GM10266 (cell line): ENCODE measurements around the gene PPP2R3C.

ENCODE experiments used
- DNase-seq: peaks from one replicate; pipeline ENCODE4 v3.0.0; 2012; ENCODE audit errors: extremely low spot score
- TF ChIP-seq, protein P1 (sequence below): IDR thresholded peaks from 2 replicates; pipeline ENCODE4 v1.5.1; 2012; ENCODE audit warnings: mild to moderate bottlenecking, low read depth; ENCODE audit not compliant: control insufficient read depth, insufficient read depth; ENCODE audit errors: missing control alignments

The PPP2R3C gene

DNA sequence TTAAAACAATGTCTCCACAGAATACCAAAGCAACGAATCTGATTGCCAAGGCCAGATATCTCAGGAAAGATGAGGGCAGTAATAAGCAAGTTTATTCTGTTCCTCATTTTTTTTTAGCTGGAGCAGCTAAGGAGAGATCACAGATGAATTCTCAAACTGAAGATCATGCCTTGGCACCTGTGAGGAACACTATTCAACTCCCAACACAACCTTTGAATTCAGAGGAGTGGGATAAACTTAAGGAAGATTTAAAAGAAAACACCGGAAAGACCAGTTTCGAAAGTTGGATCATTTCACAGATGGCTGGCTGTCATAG, 1.6 kb upstream of the PPP2R3C start:
- TF ChIP-seq, protein P1, sequence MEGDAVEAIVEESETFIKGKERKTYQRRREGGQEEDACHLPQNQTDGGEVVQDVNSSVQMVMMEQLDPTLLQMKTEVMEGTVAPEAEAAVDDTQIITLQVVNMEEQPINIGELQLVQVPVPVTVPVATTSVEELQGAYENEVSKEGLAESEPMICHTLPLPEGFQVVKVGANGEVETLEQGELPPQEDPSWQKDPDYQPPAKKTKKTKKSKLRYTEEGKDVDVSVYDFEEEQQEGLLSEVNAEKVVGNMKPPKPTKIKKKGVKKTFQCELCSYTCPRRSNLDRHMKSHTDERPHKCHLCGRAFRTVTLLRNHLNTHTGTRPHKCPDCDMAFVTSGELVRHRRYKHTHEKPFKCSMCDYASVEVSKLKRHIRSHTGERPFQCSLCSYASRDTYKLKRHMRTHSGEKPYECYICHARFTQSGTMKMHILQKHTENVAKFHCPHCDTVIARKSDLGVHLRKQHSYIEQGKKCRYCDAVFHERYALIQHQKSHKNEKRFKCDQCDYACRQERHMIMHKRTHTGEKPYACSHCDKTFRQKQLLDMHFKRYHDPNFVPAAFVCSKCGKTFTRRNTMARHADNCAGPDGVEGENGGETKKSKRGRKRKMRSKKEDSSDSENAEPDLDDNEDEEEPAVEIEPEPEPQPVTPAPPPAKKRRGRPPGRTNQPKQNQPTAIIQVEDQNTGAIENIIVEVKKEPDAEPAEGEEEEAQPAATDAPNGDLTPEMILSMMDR = no peak

DNA sequence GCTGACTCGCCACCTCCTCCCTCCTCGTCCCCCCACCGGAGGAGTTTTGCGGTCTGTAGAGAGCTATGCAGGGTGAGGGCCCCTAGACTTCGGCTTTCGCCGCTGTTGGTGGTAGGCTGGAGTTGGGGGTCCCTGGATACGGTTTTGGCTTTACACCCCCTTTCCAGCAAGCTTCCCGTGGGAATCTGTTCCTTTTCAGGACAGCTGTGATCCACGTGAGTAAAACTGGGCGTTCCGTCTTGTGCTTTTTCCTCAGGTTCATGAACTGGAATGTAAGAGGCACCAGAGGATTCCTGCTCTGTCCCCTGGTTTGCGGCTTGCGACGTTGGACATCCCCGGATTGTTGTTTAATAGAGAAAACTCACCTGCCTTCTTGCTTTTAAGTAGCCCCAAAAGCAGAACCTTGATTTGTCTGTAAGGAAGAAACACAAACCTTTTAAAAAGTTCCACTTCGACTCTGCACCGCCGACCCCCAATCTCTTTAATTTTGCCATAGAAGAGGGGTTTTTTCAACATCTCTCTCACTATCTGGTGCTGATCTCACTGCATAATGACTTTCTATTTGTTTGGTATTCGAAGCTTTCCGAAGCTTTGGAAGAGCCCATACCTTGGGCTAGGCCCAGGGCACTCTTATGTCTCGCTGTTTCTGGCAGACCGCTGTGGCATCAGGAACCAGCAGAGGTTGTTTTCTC, 1.1 kb upstream of the PPP2R3C start:
- TF ChIP-seq, protein P1 = no peak
- DNase-seq = no peak

More for the DNA sequence above, 1.6 kb upstream of the PPP2R3C start:
- no peak for DNase-seq

DNA sequence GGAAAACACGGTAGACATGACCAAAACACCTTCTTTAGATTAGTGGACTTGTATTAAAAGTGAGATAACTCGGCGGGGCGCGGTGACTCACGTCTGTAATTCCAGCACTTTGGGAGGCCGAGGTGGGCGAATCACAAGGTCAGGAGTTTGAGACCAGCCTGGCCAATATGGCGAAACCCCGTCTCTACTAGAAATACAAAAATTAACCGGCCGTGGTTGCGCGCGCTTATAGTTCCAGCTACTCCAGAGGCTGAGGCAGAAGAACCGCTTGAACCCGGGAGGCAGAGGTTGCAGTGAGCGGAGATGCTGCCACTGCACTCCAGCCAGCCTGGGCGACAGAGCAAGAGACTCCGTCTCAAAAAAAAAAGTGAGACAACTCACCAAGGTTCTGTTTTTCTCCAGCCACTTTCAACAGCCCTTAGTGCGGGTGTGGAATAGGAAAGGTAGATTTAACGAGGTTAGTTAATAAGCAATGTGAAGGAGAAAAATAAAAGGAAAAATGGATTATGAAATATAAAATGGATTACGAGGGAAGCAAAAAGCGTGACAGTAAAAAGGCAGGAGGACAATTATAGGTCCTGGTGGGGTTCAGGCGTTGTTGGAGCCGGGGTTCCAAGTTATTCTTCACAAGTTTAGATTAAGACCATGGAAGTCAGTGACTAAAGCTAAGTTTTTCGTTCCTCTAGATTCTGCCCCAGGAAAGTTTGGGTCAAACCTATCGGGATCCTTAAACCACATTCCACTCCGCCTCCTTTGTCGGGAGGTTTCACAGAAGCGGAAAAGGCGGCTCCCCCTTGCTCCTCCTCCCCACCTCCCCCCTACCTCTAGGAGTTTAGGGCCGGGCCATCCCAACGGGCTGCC, 534 bp downstream of the PPP2R3C start:
- DNase-seq = no peak
- TF ChIP-seq, protein P1 = no peak

DNA sequence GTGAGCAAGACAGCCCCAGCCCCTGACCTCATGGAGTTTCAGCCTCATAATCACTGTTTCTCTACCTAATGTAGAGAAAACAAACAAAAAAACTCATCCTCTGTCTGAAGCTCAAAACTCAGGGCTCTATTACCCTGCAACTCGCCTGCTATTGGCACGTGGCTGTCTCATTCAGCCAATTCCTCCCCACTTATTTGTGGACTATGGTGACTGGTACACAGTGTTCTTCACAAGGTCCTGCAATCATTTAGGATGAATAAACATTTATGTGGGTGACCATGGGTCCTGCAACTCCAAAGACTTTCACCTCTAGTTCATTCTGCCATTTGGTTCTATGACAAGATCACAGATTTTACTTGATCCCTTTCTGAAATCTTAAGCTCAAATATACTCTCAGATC, 4.7 kb downstream of the PPP2R3C start:
- TF ChIP-seq, protein P1 = no peak
- no peak for DNase-seq

DNA sequence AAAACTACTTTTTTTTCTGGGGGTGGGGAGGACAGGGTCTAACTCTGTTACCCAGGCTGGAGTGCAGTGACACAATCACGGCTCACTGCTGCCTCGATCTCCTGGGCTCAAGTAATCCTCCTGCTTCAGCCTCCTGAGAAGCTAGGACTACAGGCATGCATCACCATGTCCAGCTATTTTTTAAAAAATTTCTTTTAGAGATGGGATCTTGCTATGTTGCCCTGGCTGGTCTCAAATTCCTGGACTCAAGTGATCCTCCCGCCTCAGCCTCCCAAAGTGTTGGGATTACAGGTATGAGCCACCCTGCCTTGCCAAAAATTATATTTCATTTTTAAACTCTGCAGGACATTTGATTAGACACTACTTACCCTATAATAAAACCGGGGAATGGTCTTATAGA, 5.5 kb downstream of the PPP2R3C start:
- DNase-seq = no peak
- TF ChIP-seq, protein P1 = no peak

DNA sequence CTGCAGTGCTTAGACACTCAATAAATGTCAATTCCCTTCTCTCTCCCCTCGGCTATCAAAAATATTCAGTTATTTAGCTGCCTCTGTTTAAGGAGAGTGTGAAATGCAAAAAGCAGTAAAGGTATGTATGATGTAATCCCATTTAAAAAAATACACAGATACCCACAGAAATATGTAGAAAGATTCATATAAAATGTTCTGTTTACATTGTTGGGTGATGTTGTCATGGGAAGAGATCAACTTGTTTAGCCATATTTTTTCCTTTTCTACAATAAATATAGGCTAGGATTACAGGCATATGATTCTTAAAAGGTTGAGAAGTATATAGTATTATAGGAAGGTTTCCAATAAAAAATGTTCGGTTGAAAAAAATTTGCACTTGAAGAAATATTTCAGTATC, 7.8 kb downstream of the PPP2R3C start:
- TF ChIP-seq, protein P1 = no peak
- DNase-seq = no peak
